Prostate gland (tissue), 2 donors: ENCODE measurements around the gene IKBKG. TPM values are rescaled to one million over a fixed set of nuclear protein-coding genes. Genes with fewer than 3 reads are reported as not detected.

ENCODE experiments used
- DNase-seq: peaks from one replicate; pipeline ENCODE4 v3.0.0-alpha.2; 2019; ENCODE audit warnings: low spot score
- H3K27ac ChIP-seq, 2 donors: fragments of 200-600 bp; sonication (generic); 2 replicates each; pipeline ENCODE4 v1.5.1; 2017 to 2019
- H3K27me3 ChIP-seq: fragments of 200-600 bp; sonication (generic); replicated peaks from 2 replicates; pipeline ENCODE4 v1.5.1; 2019; ENCODE audit not compliant: insufficient read depth
- H3K36me3 ChIP-seq, 2 donors: fragments of 200-600 bp; sonication (generic); 1 replicate in 1 of 2; 2 replicates in 1 of 2; pipeline versions ENCODE4 v1.5.1 to v1.8.1; 2017 to 2019
- H3K4me1 ChIP-seq: fragments of 200-600 bp; sonication (generic); replicated peaks from 2 replicates; pipeline ENCODE4 v1.5.1; 2019
- H3K4me3 ChIP-seq, 2 donors: fragments of 200-600 bp; sonication (generic); 2 replicates each; pipeline ENCODE4 v1.5.1; 2017 to 2019
- H3K9me3 ChIP-seq: fragments of 200-600 bp; sonication (generic); 2 replicates; pipeline ENCODE4 v1.5.1; 2017
- CTCF ChIP-seq, 4 experiments: fragments of 200-600 bp in 2 of 4; fragments of 450-650 bp in 2 of 4; sonication (generic) in 2 of 4; IDR thresholded peaks; 1 replicate in 3 of 4; 2 replicates in 1 of 4; pipeline ENCODE4 v1.5.1; 2016 to 2019; ENCODE audit warnings: antibody characterized with exemption in 4 of 4, mild to moderate bottlenecking in 2 of 4, moderate library complexity in 2 of 4
- POLR2A ChIP-seq: fragments of 450-650 bp; IDR thresholded peaks from one replicate; pipeline ENCODE4 v1.6.1; 2016; ENCODE audit warnings: antibody characterized with exemption, mild to moderate bottlenecking
- POLR2AphosphoS5 ChIP-seq: sonication (generic); formaldehyde crosslinking; IDR thresholded peaks from one replicate; pipeline ENCODE4 v1.6.1; 2017; ENCODE audit warnings: antibody characterized with exemption
- WGBS: methylation state at CpG from one replicate; pipeline ENCODE4 v1.1.5; 2018; 5-methylcytosine and 5-hydroxymethylcytosine counted together
- intact Hi-C: fragments of 100-400 bp; cut with DNase I; formaldehyde crosslinking; loops from one replicate; pipeline ENCODE4 v1.14.2; 2022
- total RNA-seq, 2 donors: library from RNA; depleted of rRNA; stranded (reverse); fragments of >200 nt; gene quantifications; one replicate each; pipeline ENCODE4 v1.1.0, GENCODE V29; 2016

The IKBKG gene
- total RNA-seq, 2 donors from 2014 or later, result 16.4 to 31.7 TPM

- H3K9me3 ChIP-seq, result no peaks in the 10 kb centered on the region
- H3K4me3 ChIP-seq, result no peak overlapping the region
- no peak for DNase-seq
- TF ChIP-seq POLR2A (no peak), POLR2AphosphoS5 (no peak), CTCF (IDR thresholded peaks at IDR 0.05) (no peak)
- no peaks in the 10 kb centered on the region for H3K27me3 ChIP-seq
- intact Hi-C loops, result no loop called here
- H3K4me1 ChIP-seq, result no peaks in the 10 kb centered on the region
- no peak overlapping the region for H3K27ac ChIP-seq
- 68% methylated on average over 9 of the region's 12 CpGs for WGBS
- H3K36me3 ChIP-seq, result no peaks in the 10 kb centered on the region
Measured at GRCh38 chrX:154511761-154512160, 35.7 kb upstream of the IKBKG start.

GRCh38 chrX:154512879-154513553, 34.4 kb upstream of the IKBKG start:
- 94% methylated on average over 8 of the region's 16 CpGs for WGBS
- H3K27ac ChIP-seq, result no peak overlapping the region

GRCh38 chrX:154513716-154514115, 33.7 kb upstream of the IKBKG start:
- H3K4me3 ChIP-seq, result no peak overlapping the region
- H3K36me3 ChIP-seq, result no peaks in the 10 kb centered on the region
- no peak for DNase-seq
- H3K27me3 ChIP-seq, result no peaks in the 10 kb centered on the region
- intact Hi-C loops, result no loop called here
- no peaks in the 10 kb centered on the region for H3K9me3 ChIP-seq
- H3K4me1 ChIP-seq, result no peaks in the 10 kb centered on the region
- WGBS, result 95% methylated on average over 2 of the region's 2 CpGs
- no peak overlapping the region for H3K27ac ChIP-seq
- TF ChIP-seq POLR2AphosphoS5 (no peak), POLR2A (no peak), CTCF (IDR thresholded peaks at IDR 0.05) (no peak)

More at GRCh38 chrX:154512879-154513553, 34.4 kb upstream of the IKBKG start:
- Histone ChIP-seq H3K27me3 (no peaks in the 10 kb centered on the region), H3K4me1 (no peaks in the 10 kb centered on the region), H3K9me3 (no peaks in the 10 kb centered on the region), H3K36me3 (no peaks in the 10 kb centered on the region), H3K4me3 (no peak overlapping the region)
- TF ChIP-seq CTCF (IDR thresholded peaks at IDR 0.05) (no peak), POLR2A (no peak), POLR2AphosphoS5 (no peak)
- intact Hi-C loops, result no loop called here
- no peak for DNase-seq

- H3K4me1 ChIP-seq, result no peaks in the 10 kb centered on the region
- peak overlapping the region; percentile 86 for H3K27ac ChIP-seq
- TF ChIP-seq POLR2AphosphoS5, result no peak
- no peak for TF ChIP-seq CTCF (IDR thresholded peaks at IDR 0.05)
- TF ChIP-seq POLR2A, result no peak
- H3K27me3 ChIP-seq, result no peaks in the 10 kb centered on the region
- H3K36me3 ChIP-seq, result no peaks in the 10 kb centered on the region
- no peaks in the 10 kb centered on the region for H3K9me3 ChIP-seq
- 8% methylated on average over 20 of the region's 34 CpGs for WGBS
- DNase-seq, result no peak
- H3K4me3 ChIP-seq, result peak overlapping the region; percentile 50 to 56
- intact Hi-C loops, result no loop called here
Measured at GRCh38 chrX:154515090-154515965, 32.1 kb upstream of the IKBKG start.
